Measurements from ENCODE around the gene ELN.

The ELN gene

GRCh38 chr7:74061840-74062539 is 34.0 kb downstream of the ELN start:
- TF ChIP-seq CTCF (conservative IDR thresholded peaks at IDR 0.05; ENCODE audit: low read depth, low read length) = no peak
- peak overlapping the region; percentile 23 for H3K4me3 ChIP-seq (ENCODE audit: low read depth, low read length)
- DNase-seq (ENCODE audit: low read depth) = peak; percentile 96

- no peak for TF ChIP-seq CTCF (conservative IDR thresholded peaks at IDR 0.05; ENCODE audit: low read depth, low read length)
- no peak overlapping the region for H3K4me3 ChIP-seq (ENCODE audit: low read depth, low read length)
- DNase-seq (ENCODE audit: low read depth) = no peak
Observed at GRCh38 chr7:74063223-74063641, 35.3 kb downstream of the ELN start.

GRCh38 chr7:74063646-74064045 is 35.7 kb downstream of the ELN start:
- no peak for TF ChIP-seq CTCF (conservative IDR thresholded peaks at IDR 0.05; ENCODE audit: low read depth, low read length)

GRCh38 chr7:74064696-74065095 is 36.7 kb downstream of the ELN start:
- no peak for DNase-seq (ENCODE audit: low read depth)
- no peak for TF ChIP-seq CTCF (conservative IDR thresholded peaks at IDR 0.05; ENCODE audit: low read depth, low read length)
- H3K4me3 ChIP-seq (ENCODE audit: low read depth, low read length) = no peak overlapping the region

More at GRCh38 chr7:74063646-74064045, 35.7 kb downstream of the ELN start:
- no peak for DNase-seq (ENCODE audit: low read depth)
- H3K4me3 ChIP-seq (ENCODE audit: low read depth, low read length) = no peak overlapping the region

- TF ChIP-seq CTCF (conservative IDR thresholded peaks at IDR 0.05; ENCODE audit: low read depth, low read length) = no peak
- DNase-seq (ENCODE audit: low read depth) = no peak
- H3K4me3 ChIP-seq (ENCODE audit: low read depth, low read length) = no peak overlapping the region
Observed at GRCh38 chr7:74066626-74067025, 38.7 kb downstream of the ELN start.

- no peak for DNase-seq (ENCODE audit: low read depth)
- no peak for TF ChIP-seq CTCF (conservative IDR thresholded peaks at IDR 0.05; ENCODE audit: low read depth, low read length)
- H3K4me3 ChIP-seq (ENCODE audit: low read depth, low read length) = no peak overlapping the region
Observed at GRCh38 chr7:74068378-74069085, 40.6 kb downstream of the ELN start.
